Measurements from ENCODE around the gene NRXN3. TPM values are rescaled to one million over a fixed set of nuclear protein-coding genes. Genes with fewer than 3 reads are reported as not detected.

The NRXN3 gene
- total and polyA plus RNA-seq, 4 donors = 0.07 to 1.2 (median 0.23) TPM

GRCh38 chr14:79702197-79702596, 1532.0 kb downstream of the NRXN3 start (continued):
- TF ChIP-seq, protein P1, sequence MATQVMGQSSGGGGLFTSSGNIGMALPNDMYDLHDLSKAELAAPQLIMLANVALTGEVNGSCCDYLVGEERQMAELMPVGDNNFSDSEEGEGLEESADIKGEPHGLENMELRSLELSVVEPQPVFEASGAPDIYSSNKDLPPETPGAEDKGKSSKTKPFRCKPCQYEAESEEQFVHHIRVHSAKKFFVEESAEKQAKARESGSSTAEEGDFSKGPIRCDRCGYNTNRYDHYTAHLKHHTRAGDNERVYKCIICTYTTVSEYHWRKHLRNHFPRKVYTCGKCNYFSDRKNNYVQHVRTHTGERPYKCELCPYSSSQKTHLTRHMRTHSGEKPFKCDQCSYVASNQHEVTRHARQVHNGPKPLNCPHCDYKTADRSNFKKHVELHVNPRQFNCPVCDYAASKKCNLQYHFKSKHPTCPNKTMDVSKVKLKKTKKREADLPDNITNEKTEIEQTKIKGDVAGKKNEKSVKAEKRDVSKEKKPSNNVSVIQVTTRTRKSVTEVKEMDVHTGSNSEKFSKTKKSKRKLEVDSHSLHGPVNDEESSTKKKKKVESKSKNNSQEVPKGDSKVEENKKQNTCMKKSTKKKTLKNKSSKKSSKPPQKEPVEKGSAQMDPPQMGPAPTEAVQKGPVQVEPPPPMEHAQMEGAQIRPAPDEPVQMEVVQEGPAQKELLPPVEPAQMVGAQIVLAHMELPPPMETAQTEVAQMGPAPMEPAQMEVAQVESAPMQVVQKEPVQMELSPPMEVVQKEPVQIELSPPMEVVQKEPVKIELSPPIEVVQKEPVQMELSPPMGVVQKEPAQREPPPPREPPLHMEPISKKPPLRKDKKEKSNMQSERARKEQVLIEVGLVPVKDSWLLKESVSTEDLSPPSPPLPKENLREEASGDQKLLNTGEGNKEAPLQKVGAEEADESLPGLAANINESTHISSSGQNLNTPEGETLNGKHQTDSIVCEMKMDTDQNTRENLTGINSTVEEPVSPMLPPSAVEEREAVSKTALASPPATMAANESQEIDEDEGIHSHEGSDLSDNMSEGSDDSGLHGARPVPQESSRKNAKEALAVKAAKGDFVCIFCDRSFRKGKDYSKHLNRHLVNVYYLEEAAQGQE (IDR thresholded peaks at IDR 0.05) = no peak

GRCh38 chr14:79703209-79703608, 1533.0 kb downstream of the NRXN3 start:
- TF ChIP-seq TAF1 (conservative IDR thresholded peaks at IDR 0.05) (no peak), MAX (IDR thresholded peaks at IDR 0.05) (no peak), EGR1 (IDR thresholded peaks at IDR 0.05; ENCODE audit: low read depth in 2 of 2) (no peak), RXRA (IDR thresholded peaks at IDR 0.05) (no peak), FOXA2 (IDR thresholded peaks at IDR 0.05) (no peak), FOXA1 (IDR thresholded peaks at IDR 0.05) (no peak), SP1 (IDR thresholded peaks at IDR 0.05) (no peak), NR2F2 (IDR thresholded peaks at IDR 0.05) (no peak), JUND (IDR thresholded peaks at IDR 0.05) (no peak), HNF4G (IDR thresholded peaks at IDR 0.05) (no peak), HNF4A (conservative IDR thresholded peaks at IDR 0.05) (no peak), RAD21 (IDR thresholded peaks at IDR 0.05) (no peak), ZBTB33 (IDR thresholded peaks at IDR 0.05) (no peak)
- TF ChIP-seq, protein P1 (IDR thresholded peaks at IDR 0.05) = no peak
- TF ChIP-seq, protein P2, sequence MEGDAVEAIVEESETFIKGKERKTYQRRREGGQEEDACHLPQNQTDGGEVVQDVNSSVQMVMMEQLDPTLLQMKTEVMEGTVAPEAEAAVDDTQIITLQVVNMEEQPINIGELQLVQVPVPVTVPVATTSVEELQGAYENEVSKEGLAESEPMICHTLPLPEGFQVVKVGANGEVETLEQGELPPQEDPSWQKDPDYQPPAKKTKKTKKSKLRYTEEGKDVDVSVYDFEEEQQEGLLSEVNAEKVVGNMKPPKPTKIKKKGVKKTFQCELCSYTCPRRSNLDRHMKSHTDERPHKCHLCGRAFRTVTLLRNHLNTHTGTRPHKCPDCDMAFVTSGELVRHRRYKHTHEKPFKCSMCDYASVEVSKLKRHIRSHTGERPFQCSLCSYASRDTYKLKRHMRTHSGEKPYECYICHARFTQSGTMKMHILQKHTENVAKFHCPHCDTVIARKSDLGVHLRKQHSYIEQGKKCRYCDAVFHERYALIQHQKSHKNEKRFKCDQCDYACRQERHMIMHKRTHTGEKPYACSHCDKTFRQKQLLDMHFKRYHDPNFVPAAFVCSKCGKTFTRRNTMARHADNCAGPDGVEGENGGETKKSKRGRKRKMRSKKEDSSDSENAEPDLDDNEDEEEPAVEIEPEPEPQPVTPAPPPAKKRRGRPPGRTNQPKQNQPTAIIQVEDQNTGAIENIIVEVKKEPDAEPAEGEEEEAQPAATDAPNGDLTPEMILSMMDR (IDR thresholded peaks at IDR 0.05; ENCODE audit: low read depth, low read length, missing input control) = no peak
- no peak for DNase-seq (ENCODE audit: low spot score)
- 90% methylated on average over 7 of the region's 7 CpGs for WGBS

More at GRCh38 chr14:79703209-79703608, 1533.0 kb downstream of the NRXN3 start:
- Histone ChIP-seq H3K4me3 (ENCODE audit: low read depth in 1 of 3, low read length in 3 of 3) (no peak overlapping the region), H3K36me3 (ENCODE audit: control insufficient read depth in 4 of 4, insufficient read depth in 3 of 4, low read depth in 1 of 4, low read length in 3 of 4) (no peaks in the 10 kb centered on the region), H3K27ac (ENCODE audit: low read depth in 1 of 2, low read length in 2 of 2) (no peak overlapping the region), H3K4me1 (ENCODE audit: control insufficient read depth in 4 of 4, insufficient read depth in 4 of 4, low read length in 3 of 4) (peaks cover 0 to 2% (median 0%) of the 10 kb centered on the region in 4 donors), H3K9me3 (ENCODE audit: control insufficient read depth in 4 of 4, low read length in 3 of 4) (no peaks in the 10 kb centered on the region), H3K27me3 (ENCODE audit: control insufficient read depth in 4 of 4, insufficient read depth in 4 of 4, low read length in 3 of 4) (no peaks in the 10 kb centered on the region), H3K9ac (ENCODE audit: low read depth in 1 of 2, low read length in 2 of 2) (no peak overlapping the region)
